Brain microvascular endothelial cell (primary cell): ENCODE measurements around the gene PTPRN2.

Experiments
- DNase-seq: peaks from one replicate; pipeline ENCODE4 v3.0.0-alpha.2; 2020
- H3K27ac ChIP-seq: fragments of 250-450 bp; sonication (Bioruptor Pico); 2 replicates; pipeline ENCODE4 v1.5.1; 2020; ENCODE audit warnings: mild to moderate bottlenecking, moderate library complexity
- H3K27me3 ChIP-seq: fragments of 250-450 bp; sonication (Bioruptor Pico); replicated peaks from 2 replicates; pipeline ENCODE4 v1.5.1; 2020; ENCODE audit warnings: mild to moderate bottlenecking
- H3K36me3 ChIP-seq: fragments of 250-450 bp; sonication (Bioruptor Pico); replicated peaks from 2 replicates; pipeline ENCODE4 v1.5.1; 2020; ENCODE audit warnings: mild to moderate bottlenecking
- H3K4me3 ChIP-seq: 2 replicates; pipeline ENCODE4 v1.5.1; 2011; ENCODE audit warnings: low read depth, mild to moderate bottlenecking, control low read depth, low read length, moderate library complexity
- CTCF ChIP-seq: IDR thresholded peaks from 2 replicates; pipeline ENCODE4 v1.5.1; 2011; ENCODE audit warnings: low read depth, mild to moderate bottlenecking, moderate library complexity, low read length, control low read depth, inconsistent platforms; ENCODE audit errors: missing control alignments
- in situ Hi-C: cut with HindIII; loops from 2 replicates; pipeline ENCODE4 v1.10.0; 2017; ENCODE audit warnings: low sequenced_read_pairs, low pct_ligation_motif_present

The PTPRN2 gene

GRCh38 chr7:158067219-158067930 lies 520.2 kb downstream of the PTPRN2 start:
- in situ Hi-C loops: no loop called here
- no peak for TF ChIP-seq CTCF

GRCh38 chr7:158066085-158066484 lies 521.5 kb downstream of the PTPRN2 start:
- Histone ChIP-seq H3K4me3 (no peak overlapping the region), H3K36me3 (no peaks in the 10 kb centered on the region), H3K27ac (no peak overlapping the region), H3K27me3 (no peaks in the 10 kb centered on the region)
- TF ChIP-seq CTCF: no peak
- in situ Hi-C loops: no loop called here
- no peak for DNase-seq

More at GRCh38 chr7:158067219-158067930, 520.2 kb downstream of the PTPRN2 start:
- H3K36me3 ChIP-seq: no peaks in the 10 kb centered on the region
- H3K4me3 ChIP-seq: no peak overlapping the region
- H3K27ac ChIP-seq: no peak overlapping the region
- no peak for DNase-seq
- H3K27me3 ChIP-seq: no peaks in the 10 kb centered on the region

- no peak overlapping the region for H3K27ac ChIP-seq
- TF ChIP-seq CTCF: no peak
- H3K27me3 ChIP-seq: no peaks in the 10 kb centered on the region
- no peaks in the 10 kb centered on the region for H3K36me3 ChIP-seq
- in situ Hi-C loops: no loop called here
- no peak overlapping the region for H3K4me3 ChIP-seq
- DNase-seq: no peak
Measured at GRCh38 chr7:158065340-158065739, 522.3 kb downstream of the PTPRN2 start.

DNA sequence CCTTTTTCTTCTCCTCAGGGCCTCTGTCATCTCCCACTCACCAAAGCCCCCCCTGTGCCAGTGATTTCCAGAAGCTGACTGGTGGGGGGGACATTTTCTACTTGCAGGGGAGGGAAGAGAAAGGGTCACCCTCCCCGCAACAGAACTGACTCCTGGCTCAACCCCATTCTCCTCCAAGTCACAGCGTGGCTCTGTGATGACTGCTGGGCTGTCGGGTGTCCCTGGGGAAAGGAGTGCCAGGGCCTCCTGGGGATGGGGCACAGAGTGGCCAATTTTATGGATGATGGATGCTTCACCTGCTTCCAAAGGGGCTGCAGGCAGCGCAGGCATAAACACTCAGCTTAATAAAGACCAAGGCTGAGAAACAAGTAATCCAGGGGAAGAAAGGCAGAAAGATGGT lies 523.0 kb downstream of the PTPRN2 start:
- no peak for TF ChIP-seq CTCF
- in situ Hi-C loops: no loop called here
- DNase-seq: no peak

DNA sequence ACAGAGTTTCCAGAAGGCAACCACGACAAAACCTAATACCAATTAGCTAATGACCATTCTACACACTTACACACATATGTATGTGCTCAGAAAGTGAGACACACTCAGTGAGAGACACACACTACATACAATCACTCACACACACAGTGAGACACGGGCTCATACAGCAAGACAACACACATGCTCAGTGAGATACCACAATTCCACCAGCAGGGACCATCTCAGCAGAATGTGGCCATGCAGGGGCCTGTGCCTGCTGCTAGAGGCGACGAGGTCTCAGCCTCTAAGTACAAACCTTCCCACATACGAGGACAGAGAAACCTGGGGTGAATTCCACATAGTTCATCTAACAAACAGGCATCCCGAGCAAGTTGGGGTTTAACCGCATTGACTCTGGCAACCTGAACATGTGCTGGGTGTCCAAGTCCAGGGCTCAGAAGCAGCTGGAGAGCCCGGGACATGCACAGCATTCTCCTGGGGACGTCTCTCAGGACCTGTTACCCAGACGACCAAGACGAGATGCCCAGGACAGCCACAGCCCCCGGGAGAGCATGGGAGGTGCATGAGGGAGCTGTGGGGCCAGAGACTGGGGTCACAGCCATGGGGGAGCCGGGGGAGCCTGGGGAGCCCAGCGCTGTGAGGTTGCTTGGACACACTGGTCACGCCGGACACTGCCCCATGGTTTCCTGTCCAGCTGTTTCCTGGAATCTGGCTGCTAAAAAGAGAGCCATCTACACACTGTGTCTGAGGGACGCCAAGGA lies 523.6 kb downstream of the PTPRN2 start:
- in situ Hi-C loops: no loop called here
- no peaks in the 10 kb centered on the region for H3K27me3 ChIP-seq
- TF ChIP-seq CTCF: no peak
- no peak for DNase-seq
- no peak overlapping the region for H3K27ac ChIP-seq
- H3K4me3 ChIP-seq: no peak overlapping the region
- H3K36me3 ChIP-seq: no peaks in the 10 kb centered on the region

More for the DNA sequence above, 523.0 kb downstream of the PTPRN2 start:
- no peaks in the 10 kb centered on the region for H3K27me3 ChIP-seq
- H3K36me3 ChIP-seq: no peaks in the 10 kb centered on the region
- H3K27ac ChIP-seq: no peak overlapping the region
- no peak overlapping the region for H3K4me3 ChIP-seq

DNA sequence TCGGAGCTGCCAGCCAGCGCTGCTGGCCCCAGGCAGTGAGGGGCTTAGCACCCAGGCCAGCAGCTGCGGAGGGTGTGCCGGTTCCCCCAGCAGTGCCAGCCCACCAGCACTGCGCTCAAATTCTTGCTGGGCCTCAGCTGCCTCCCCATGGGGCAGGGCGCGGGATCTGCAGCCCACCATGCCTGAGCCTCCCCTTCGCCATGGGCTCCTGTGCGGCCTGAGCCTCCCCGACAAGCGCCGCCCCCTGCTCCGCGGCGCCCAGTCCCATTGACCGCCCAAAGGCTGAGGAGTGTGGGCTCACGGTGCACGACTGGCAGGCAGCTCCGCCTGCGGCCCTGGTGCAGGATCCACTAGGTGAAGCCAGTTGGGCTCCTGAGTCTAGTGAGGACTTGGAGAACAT lies 525.0 kb downstream of the PTPRN2 start:
- no peaks in the 10 kb centered on the region for H3K27me3 ChIP-seq
- no peak overlapping the region for H3K4me3 ChIP-seq
- H3K27ac ChIP-seq: no peak overlapping the region
- DNase-seq: no peak
- no peak for TF ChIP-seq CTCF
- in situ Hi-C loops: no loop called here
- H3K36me3 ChIP-seq: no peaks in the 10 kb centered on the region
